NCI-H446 (cell line): Measurements from ENCODE around the gene SYCP2L.
A peak's percentile ranks its signal among the peaks of the same experiment; 100 is the strongest.
"Not testable (repeated sequence)": the region's sequence is repeated elsewhere in the genome, so short reads cannot be mapped to it uniquely, and the experiment has no call there.

Source experiments
- DNase-seq, 2 experiments: peaks; one replicate each; lab custom pipeline; 2025; lab: John Stamatoyannopoulos, UW

SYCP2L gene

DNA sequence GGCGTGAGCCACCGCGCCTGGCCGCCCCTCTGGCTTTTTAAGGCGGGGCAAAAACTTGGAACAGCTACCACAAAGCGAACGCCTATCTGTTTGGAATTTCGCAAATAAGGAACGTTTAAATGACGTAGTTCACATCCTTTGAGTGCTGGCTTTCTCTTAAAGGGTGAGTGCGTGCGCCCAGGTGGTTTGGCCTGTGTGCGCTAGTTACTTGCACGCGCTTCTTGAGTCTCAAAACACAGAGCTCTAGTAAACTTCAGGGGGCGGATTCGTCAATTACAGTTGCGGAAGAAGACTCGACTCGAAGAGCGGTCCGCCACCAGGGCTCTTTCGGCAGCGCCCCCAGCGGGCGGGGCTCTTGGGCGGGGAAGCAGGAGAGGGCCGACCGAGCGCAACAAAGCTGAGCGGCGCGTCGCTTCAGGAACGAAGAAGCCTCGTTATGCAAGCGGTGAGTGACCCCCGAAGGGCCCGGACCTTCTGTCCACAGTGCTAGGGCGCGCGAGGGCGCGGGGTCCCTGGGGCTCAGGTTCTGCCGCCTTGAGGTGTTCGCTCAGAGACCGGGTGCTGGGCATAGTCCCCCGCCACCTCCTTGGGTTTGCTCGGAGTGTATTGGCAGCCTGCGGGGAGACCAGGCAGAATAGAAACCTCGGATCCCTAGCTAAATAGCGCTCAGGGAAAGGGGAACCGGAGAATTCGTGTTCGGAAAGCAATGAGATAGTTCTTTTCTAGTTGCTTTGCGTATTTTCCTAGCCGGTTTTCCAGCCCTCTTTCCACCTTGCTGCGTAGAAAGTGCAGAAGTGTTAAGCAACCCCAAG, at the start of gene SYCP2L:
Gene SYCP2L (plus strand): TSS at position 362 of the 812 bp plus-strand sequence. CDS start 75 bp downstream, at position 437.
- DNase-seq = no peak

DNA sequence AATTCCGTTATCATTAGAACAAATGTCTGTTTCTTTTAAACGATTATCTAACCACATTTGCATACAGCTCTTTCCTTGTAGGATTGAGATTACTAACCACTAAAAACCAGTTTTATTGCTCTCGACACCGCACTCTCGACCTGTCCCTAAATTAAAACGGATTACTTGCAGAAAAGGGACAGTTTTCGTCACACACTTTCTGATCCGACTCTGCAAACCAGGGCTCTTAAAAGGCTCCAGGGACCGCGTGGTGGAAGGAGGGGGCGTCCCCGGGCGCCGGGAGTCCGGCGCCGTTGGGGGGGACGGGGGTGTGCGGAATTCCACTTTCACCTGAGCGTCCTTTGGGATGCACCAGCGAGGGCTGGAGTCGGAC, 49.2 kb upstream of the SYCP2L start:
- DNase-seq = no peak

DNA sequence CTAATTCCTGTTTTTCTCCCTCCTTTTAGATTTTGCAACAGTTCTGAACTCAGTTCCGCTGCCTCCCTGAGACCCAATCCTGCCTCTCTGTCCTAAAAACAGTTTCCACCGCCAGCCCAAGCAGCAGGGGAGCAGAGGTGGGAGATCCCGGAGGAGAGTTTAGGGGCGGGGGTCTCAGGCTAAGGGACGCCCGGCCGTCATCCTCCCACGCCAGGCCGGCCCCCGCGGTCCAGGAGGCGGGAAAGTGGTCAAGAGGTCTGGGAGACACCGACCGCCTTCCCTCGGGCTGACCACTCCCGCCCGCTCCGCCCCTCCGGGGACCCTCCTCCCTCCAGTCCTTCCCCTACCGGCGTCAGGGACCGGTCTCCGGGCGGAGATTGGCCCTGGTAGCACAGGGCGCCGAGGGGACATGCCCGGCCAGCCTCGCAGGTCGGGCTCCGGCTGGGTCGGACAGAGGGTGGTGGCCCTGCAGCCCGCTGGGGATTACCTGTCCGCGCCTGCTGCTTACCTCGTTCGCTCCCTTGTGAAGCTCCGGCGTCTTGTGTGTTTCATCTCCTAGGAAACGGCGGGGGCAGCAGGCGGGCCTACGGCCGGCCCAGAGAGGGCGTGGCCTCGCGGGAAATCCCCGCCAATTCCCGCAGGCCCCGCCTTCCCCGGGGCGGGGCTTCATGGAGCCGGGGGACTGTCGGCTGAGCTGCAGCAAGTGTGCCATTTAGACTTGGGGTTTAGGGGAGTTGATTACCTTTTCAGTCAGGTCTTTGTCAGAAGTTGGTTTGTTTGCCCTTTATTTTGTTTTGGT, 48.7 kb upstream of the SYCP2L start, which contains the start of gene MAK:
Gene MAK (minus strand): TSS at position 545 of the 799 bp plus-strand sequence. CDS start 7,891 bp downstream, outside the sequence.
- peak; percentile 47 to 86 for DNase-seq

DNA sequence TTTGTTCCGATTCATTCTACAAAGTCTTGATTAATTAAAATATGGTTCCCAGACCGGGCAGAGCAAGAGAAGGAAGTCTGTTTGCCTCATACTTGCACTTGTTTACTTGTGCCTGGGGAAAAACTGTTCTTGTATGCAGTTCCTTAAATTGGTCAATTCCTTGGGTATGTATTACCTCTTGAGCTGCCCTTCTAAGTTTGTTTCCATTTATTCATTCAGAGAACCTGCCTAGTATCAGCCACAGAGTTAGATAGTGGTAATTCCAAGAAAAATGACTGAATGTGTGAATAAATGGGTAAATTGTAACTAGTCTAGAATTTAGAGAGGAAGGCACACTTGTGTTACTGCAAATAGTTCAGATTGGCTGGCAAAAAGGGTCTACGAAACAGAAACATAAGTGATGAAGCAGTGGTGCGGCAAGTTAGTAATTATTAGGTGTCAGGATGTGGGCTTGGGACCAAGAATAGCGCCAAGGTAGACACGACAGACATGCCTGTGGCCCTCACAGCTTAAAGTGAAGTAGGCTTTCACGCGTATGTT, 48.0 kb upstream of the SYCP2L start:
- DNase-seq = no peak

DNA sequence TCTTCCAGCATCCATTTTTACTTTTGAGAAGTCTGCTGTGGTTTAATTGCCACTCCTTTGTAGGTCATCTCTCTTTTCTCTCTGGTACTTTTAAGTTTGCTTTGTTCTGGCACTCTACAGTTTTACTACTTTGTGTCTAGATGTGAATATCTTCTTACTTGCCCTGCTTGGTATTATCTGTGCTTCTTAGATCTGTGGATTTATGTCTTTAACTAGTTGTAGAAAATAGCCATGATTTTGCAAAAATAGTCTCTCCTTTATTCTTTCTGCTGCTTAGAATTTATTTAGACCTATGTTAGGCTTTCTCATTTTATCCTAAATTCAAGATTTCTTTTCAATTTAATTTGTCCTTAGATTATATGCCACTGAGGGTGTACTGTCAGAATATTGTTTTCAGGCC, 43.3 kb upstream of the SYCP2L start:
- no peak for DNase-seq

DNA sequence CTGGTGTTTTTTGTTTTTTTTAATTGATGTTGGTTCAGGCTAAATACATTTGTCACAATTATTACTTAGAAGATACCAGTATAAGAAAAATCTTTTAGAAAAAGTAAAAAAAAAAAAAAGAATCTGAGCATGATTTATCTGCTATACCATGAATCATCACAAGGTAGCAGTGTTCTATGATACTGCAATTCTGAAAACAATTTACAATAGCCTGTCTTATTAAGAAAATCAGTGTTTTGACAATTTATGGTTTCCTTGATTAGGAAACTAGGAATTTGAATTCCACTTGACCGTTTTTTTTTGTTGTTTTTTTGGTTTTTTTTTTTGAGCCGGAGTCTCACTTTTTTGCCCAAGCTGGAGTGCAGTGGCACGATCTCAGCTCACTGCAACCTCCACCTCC, 39.2 kb upstream of the SYCP2L start:
- no peak for DNase-seq

DNA sequence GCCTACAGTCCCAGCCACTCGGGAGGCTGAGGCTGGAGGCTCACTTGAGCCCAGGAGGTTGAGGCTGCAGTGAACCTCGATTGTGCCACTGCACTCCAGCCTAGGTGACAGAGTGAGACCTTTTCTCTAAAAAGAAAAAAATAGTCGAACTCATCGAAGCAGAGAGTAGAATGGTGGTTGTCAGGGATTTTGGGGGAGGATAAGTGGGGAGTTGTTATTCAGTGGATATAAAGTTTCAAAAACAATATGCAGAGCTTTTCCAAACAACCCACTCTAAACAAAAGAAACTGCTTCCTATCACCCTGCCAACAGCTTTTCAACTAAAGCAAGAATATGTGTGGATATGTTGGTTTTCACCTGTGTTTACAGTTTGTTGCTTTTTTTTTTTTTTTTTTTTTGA, 37.0 kb upstream of the SYCP2L start:
- no peak for DNase-seq

DNA sequence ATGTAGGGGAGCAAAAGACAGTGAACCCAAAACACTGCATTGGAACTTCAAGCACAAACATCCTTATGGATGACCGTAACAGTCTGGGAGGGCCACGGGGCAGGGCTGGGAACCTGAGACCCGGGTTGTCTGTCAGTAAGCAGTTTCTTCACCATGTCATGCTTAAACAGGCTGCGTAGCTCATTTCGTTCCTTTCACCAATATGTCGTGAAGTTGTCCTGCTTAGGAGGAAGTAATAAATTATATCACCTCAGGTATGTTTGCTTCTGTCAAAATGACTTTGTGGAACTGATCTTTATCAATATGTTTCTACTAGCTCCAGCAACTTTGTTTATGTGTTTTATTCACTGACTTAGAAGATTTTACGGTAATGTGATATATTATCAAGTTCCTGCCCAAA, 36.1 kb upstream of the SYCP2L start:
- DNase-seq = no peak

DNA sequence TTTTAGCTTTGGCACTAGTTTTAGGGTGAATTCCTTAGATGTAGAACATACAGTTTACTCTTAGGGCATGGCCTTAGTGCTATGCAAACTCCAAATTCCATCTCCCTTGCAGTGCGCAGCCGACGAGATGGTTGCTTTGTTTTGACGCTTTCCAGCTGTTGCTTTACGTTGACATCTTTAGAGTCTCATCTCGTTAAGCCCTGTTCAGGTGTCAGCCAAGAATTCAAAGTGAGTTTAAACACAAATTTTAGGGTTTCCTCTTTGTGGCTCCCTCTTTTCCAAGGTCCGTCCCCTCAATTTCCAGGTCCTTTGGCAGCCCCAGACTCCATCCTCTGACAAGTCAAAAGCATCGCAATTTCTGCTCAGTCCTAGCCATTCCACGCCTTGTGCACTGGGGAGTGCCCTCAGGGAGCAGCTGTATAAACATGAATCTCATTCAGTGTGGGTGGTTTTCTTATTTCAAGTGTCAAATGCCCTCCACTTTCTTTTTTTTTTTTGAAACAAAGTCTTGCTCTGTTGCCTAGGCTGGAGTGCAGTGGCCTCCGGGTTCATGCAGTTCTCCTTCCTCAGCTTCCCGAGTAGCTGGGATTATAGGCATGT, 34.4 kb upstream of the SYCP2L start:
- DNase-seq = no peak

DNA sequence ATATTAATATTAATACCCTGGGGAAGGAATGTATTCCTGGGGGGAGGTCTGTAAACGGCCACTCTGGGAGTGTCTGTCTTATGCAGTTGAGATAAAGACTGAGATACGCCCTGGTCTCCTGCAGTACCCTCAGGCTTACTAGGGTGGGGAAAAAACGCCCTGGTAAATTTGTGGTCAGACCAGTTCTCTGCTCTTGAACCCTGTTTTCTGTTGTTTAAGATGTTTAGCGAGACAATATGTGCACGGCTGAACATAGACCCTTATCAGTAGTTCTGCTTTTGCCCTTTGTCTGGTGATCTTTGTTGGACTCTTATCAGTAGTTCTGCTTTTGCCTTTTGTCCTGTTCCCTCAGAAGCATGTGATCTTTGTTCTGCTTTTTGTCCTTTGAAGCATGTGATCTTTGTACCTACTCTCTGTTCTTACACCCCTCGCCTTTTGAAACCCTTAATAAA, 33.0 kb upstream of the SYCP2L start:
- not testable (repeated sequence) for DNase-seq

DNA sequence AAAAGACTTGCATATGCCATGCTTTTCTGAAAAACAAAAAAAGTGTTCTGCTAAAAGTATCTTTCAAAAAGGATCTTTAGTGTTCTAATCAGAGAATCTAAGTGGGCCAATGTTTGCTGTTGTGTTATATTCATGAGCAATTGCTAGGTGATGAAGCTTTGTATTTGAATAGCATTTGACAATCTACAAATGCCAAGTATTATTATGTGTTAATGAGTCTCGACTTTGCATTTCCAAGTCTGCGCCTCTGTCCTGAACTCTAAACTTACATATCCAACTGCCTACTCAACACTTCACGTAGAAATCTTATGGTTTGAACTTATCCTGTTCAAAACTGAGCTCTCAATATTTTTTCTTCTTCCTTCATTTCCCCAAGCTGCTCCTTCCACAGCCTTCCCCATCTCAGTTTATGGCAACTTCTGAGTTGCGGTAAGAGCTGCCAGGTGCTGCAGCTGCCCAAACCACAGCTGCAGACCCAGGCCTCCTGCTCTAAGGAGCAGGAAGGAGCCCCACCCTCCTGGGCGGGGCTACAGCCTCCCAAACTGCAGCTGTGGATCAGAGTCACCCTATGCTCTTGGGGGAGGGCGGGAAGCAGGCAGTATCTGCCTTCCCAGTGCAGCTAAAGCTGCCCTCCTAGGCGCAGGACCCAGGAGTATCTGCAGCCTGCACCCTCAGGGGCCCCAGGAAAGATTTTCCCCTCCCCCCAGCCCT, 31.8 kb upstream of the SYCP2L start:
- DNase-seq = no peak

DNA sequence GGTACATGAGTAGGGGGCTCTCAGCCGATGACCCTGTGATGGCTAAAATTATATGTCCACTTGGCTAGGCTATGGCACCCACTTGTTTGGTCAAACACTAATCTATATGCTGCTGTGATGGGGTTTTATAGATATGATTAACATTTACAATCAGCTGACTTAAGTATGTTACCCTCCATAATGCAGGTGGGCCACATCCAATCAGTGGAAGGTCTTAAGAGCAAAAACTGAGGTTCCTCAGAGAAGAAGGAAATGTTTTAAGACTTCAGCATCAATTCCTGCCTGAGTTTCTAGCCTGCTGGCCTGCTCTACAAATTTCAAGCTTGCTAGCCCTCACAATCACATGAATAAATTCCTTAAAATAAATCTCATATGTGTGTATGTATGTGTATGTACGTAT, 29.6 kb upstream of the SYCP2L start:
- DNase-seq = no peak

DNA sequence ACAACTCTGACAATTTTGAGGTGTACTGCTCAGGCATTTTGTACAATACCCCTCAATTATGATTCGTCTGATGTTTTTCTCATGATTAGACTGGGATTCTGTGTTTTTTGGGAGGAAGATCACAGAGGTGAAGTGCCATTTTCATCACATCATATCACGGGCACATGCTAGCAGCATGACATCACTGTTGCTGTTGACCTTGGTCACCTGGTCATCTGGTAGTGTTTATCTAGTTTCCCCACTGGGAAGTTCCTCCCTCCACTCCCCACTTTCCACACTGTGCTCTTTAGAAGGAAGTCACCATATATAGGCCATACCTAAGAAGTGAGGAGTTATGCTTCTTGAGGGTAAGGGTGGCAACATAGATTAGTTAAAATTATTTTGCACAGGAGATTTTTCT, 25.8 kb upstream of the SYCP2L start:
- no peak for DNase-seq

DNA sequence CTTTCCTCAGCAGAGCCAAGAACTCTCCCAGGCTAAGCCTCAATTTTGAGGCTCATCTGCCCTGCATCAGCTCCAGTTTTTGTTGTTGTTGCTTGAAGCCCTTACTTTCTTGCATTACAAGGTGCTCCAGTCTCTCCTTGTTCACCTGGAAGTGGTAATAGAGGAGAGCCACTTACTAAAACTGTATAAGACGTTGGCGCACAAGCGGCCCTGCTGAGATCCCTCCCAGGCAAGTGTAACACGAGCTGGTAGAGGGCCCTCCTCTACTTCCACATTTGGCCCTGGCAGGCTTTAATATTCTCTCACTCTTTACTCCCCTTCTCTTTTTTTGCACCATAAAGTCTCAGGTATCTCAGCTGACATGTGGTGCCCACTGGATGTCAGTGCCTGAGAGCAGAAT, 24.5 kb upstream of the SYCP2L start:
- no peak for DNase-seq

DNA sequence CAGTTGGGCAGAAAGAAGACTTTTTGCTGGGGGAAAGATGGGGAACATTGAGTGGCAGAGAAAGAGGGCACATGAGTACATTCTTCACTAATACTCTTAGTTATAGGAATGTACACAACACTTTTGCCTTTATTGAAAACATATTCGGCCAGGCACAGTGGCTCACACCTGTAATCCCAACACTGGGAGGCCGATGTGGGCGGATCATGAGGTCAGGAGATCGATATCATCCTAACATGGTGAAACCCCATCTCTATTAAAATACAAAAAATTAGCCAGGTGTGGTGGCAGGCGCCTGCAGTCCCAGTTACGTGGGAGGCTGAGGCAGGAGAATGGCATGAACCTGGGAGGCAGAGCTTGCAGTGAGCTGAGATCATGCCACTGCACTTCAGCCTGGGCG, 23.8 kb upstream of the SYCP2L start:
- DNase-seq = not testable (repeated sequence)

DNA sequence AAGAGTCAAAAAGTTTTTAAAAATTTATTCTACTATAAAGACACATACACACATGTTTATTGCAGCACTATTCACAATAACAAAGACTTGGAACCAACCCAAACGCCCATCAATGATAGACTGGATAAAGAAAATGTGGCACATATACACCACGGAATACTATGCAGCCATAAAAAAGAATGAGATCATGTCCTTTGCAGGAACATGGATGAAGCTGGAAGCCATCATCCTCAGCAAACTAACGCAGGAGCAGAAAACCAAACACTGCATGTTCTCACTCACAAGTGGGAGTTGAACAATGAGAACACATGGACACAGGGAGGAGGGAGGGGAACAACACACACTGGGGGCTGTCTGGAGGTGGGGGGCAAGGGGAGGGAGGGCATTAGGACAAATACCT, 20.1 kb upstream of the SYCP2L start:
- DNase-seq = not testable (repeated sequence)

DNA sequence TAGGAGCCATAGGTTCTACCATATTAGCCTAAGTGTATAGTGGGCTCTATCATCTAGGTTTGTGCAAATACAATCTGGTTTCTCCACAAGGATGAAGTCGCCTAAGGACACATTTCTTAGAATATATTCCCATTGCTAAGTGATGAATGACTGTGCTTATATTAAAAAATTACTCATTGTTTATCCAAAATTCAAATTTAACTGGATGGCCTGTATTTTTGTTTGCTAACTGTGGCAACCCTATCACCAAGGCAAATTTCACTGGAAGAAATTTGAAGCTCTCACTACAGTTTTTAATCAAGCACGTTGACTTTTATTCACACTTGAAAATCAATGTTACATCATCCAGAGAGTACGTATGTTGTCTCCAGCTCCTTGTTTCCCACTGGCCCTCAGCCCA, 18.9 kb upstream of the SYCP2L start:
- DNase-seq = no peak

DNA sequence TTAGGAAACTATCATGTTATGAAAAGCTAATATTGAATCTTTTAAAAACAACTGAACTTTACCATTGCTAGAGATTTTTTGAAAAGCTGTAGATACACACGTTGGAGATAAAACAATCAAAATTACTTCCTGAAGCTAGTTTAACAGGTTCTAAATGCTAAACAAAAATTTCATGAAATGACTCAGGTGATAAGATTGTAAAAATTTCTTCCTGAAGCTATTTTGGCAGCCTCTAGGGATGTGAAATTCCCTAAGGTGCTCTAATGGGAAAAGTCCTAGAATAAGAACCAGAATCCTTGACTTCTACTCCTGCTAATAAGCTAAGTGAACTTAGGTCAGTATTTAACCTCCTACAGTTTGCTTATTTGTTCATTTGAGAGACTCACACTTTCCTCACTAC, 13.5 kb upstream of the SYCP2L start:
- DNase-seq = no peak

DNA sequence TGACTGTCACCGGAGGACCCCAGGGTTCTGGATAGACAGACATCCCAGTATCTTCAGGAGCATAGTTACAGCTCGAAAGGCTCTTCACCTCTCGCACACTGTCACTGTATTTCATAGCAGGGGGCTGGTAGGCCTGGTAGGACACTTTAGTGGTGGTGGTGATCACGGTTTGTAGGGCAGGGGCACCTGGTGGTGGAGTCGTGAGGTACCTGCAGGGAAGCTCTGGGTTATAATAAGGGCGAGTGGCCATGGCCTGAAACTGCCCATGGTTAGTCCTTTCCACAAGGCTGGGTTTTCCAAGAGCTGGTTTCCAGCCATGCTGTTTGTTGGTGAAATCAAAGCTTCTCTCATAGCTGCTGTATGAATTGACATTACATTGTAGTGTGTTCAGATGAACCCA, 12.6 kb upstream of the SYCP2L start:
- no peak for DNase-seq

DNA sequence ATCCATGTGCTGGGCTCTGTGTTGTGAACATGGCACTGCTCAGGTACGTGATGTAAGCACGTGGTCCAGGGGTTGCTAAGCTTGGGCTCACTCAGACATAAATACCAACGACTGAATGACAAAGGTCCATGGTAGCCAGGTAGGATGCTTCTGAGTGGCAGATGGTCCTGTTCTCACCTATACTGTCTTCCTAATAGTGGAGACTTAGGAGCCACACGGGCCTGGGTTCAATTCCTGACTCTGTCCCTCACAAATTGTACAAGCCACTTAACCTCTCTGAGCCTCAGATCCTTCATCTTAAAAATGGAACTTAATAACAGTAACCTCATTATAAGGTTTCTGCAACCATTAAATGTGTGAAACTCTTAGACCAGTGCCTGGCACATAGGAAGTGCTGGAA, 11.8 kb upstream of the SYCP2L start:
- no peak for DNase-seq

DNA sequence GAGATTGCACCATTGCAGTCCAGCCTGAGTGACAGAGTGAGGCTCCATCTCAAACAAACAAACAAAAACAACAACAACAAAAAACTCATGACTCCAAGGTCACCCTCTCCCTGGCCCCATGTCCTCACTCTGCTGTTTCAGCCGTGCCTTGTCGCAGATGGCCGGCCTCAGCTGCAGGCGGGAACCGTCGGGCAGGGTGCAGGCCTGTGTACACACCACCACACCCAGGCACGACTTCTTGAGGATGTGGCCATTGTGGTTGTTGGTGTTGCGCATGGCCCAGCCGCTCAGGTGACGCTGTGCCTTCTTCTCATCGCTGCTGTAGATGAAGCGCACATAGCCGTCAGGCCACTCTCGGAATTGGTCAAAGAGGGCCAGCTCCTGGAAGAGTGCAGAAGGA, 9.8 kb upstream of the SYCP2L start:
- no peak for DNase-seq

DNA sequence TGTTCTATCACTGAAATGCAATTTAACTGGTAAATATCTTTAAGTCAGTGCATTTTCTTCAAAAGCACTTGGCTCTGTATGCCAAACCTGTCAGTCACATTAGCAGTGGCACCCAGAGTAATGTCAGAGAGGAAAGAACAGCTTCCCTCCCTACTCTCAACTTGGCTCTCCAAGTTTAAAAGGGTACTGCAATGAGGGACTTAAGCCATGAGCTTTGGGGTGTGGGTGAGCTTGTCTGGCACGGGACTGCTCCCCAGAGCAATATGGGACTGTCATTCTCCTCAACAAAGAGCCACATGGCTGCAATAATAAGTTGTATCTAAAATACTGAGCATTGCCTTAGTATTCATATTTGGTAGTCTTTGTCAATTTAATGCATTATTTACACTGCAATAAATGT, 9.0 kb upstream of the SYCP2L start:
- no peak for DNase-seq
